Measurements from ENCODE around the gene LY6G5C.

- no peak for TF ChIP-seq CTCF (IDR thresholded peaks at IDR 0.05; ENCODE audit: low read length)
- no peak for TF ChIP-seq EZH2 (optimal IDR thresholded peaks at IDR 0.05; ENCODE audit: low read depth, low read length)
- no peak for TF ChIP-seq EZH2phosphoT487 (IDR thresholded peaks at IDR 0.05; ENCODE audit: low read length)
Measured at GRCh38 chr6:31639043-31639442, 41.8 kb downstream of the LY6G5C start.
